IPS-20b (cell line): Measurements from ENCODE around the gene GNG7.
"Not testable (repeated sequence)": the region's sequence is repeated elsewhere in the genome, so short reads cannot be mapped to it uniquely, and the experiment has no call there.

Experiments used
- H3K27ac ChIP-seq: one replicate; pipeline ENCODE4 v1.5.1; 2013; ENCODE audit warnings: low read length
- H3K27me3 ChIP-seq: 2 replicates; pipeline ENCODE4 v1.6.1; 2013; ENCODE audit warnings: mild to moderate bottlenecking, low read length, inconsistent platforms; ENCODE audit not compliant: insufficient read depth
- H3K36me3 ChIP-seq: 2 replicates; pipeline ENCODE4 v1.6.1; 2013; ENCODE audit warnings: low read depth, mild to moderate bottlenecking, inconsistent platforms, low read length, moderate library complexity; ENCODE audit not compliant: insufficient read depth
- H3K4me1 ChIP-seq: 2 replicates; pipeline ENCODE4 v1.6.1; 2013; ENCODE audit warnings: mild to moderate bottlenecking, control low read depth, inconsistent platforms, low read length, moderate library complexity; ENCODE audit not compliant: insufficient read depth
- H3K4me3 ChIP-seq: 2 replicates; pipeline ENCODE4 v1.5.1; 2013; ENCODE audit warnings: mild to moderate bottlenecking, low read length, inconsistent platforms
- H3K9ac ChIP-seq: 2 replicates; pipeline ENCODE4 v1.6.1; 2013; ENCODE audit warnings: low read depth, mild to moderate bottlenecking, inconsistent platforms, low read length, moderate library complexity
- H3K9me3 ChIP-seq: 2 replicates; pipeline ENCODE4 v1.6.1; 2013; ENCODE audit warnings: mild to moderate bottlenecking, low read depth, low read length, inconsistent platforms; ENCODE audit not compliant: insufficient read depth

The GNG7 gene

GRCh38 chr19:2544576-2545415 lies 157.7 kb downstream of the GNG7 start:
- Histone ChIP-seq H3K4me3 (no peak overlapping the region), H3K4me1 (peaks cover 11% of the 10 kb centered on the region; the same call in 1 of the 2 replicates), H3K9ac (no peak overlapping the region), H3K36me3 (no peaks in the 10 kb centered on the region), H3K27ac (no peak overlapping the region), H3K27me3 (peaks cover 5% of the 10 kb centered on the region; the same call in 1 of the 2 replicates), H3K9me3 (no peaks in the 10 kb centered on the region)

GRCh38 chr19:2543463-2544442 lies 158.7 kb downstream of the GNG7 start:
- Histone ChIP-seq H3K36me3 (no peaks in the 10 kb centered on the region), H3K9me3 (no peaks in the 10 kb centered on the region), H3K9ac (peak overlapping the region; percentile 77; the same call in 1 of the 2 replicates), H3K27ac (no peak overlapping the region), H3K27me3 (peaks cover 5% of the 10 kb centered on the region; the same call in 1 of the 2 replicates), H3K4me3 (no peak overlapping the region), H3K4me1 (peaks cover 11% of the 10 kb centered on the region; the same call in 1 of the 2 replicates)

GRCh38 chr19:2543072-2543462 lies 159.4 kb downstream of the GNG7 start:
- Histone ChIP-seq H3K4me1 (peaks cover 11% of the 10 kb centered on the region; the same call in 1 of the 2 replicates), H3K9ac (peak overlapping the region; percentile 77; the same call in 1 of the 2 replicates)
- not testable (repeated sequence) for H3K27me3 ChIP-seq, H3K36me3 ChIP-seq, H3K27ac ChIP-seq, H3K9me3 ChIP-seq, H3K4me3 ChIP-seq

GRCh38 chr19:2542341-2543069 lies 160.0 kb downstream of the GNG7 start:
- peaks cover 5% of the 10 kb centered on the region; the same call in 1 of the 2 replicates for H3K27me3 ChIP-seq
- H3K9me3 ChIP-seq: no peaks in the 10 kb centered on the region
- H3K4me1 ChIP-seq: peaks cover 11% of the 10 kb centered on the region; the same call in 1 of the 2 replicates
- H3K36me3 ChIP-seq: no peaks in the 10 kb centered on the region
- no peak overlapping the region for H3K27ac ChIP-seq
- no peak overlapping the region for H3K9ac ChIP-seq
- no peak overlapping the region for H3K4me3 ChIP-seq

- Histone ChIP-seq H3K9ac (peak overlapping the region; percentile 53; the same call in 1 of the 2 replicates), H3K27me3 (peaks cover 5% of the 10 kb centered on the region; the same call in 1 of the 2 replicates), H3K36me3 (no peaks in the 10 kb centered on the region), H3K4me1 (peaks cover 11% of the 10 kb centered on the region; the same call in 1 of the 2 replicates), H3K4me3 (peak overlapping the region; percentile 34; the same call in 1 of the 2 replicates), H3K27ac (peak overlapping the region; percentile 22), H3K9me3 (no peaks in the 10 kb centered on the region)
These were observed 161.6 kb downstream of the GNG7 start for GRCh38 chr19:2540646-2541454.

- Histone ChIP-seq H3K27ac (peak overlapping the region; percentile 22), H3K4me1 (peaks cover 11% of the 10 kb centered on the region; the same call in 1 of the 2 replicates), H3K27me3 (peaks cover 5% of the 10 kb centered on the region; the same call in 1 of the 2 replicates), H3K36me3 (no peaks in the 10 kb centered on the region), H3K9me3 (no peaks in the 10 kb centered on the region), H3K4me3 (peak overlapping the region; percentile 34; the same call in 1 of the 2 replicates), H3K9ac (peak overlapping the region; percentile 33; the same call in 1 of the 2 replicates)
These were observed 162.2 kb downstream of the GNG7 start for GRCh38 chr19:2540251-2540645.

GRCh38 chr19:2538096-2538757 lies 164.3 kb downstream of the GNG7 start:
- Histone ChIP-seq H3K9ac (no peak overlapping the region), H3K4me1 (peaks cover 5% of the 10 kb centered on the region), H3K27me3 (no peaks in the 10 kb centered on the region), H3K9me3 (no peaks in the 10 kb centered on the region), H3K27ac (no peak overlapping the region), H3K36me3 (no peaks in the 10 kb centered on the region), H3K4me3 (no peak overlapping the region)

- H3K4me1 ChIP-seq, H3K9ac ChIP-seq, H3K4me3 ChIP-seq, H3K27me3 ChIP-seq, H3K36me3 ChIP-seq, H3K27ac ChIP-seq, H3K9me3 ChIP-seq: not testable (repeated sequence)
These were observed 164.9 kb downstream of the GNG7 start for GRCh38 chr19:2537584-2537983.

GRCh38 chr19:2536461-2536860 lies 166.0 kb downstream of the GNG7 start:
- H3K9ac ChIP-seq: no peak overlapping the region
- no peaks in the 10 kb centered on the region for H3K36me3 ChIP-seq
- H3K9me3 ChIP-seq: no peaks in the 10 kb centered on the region
- no peak overlapping the region for H3K4me3 ChIP-seq
- no peak overlapping the region for H3K27ac ChIP-seq
- H3K4me1 ChIP-seq: peaks cover 2% of the 10 kb centered on the region
- H3K27me3 ChIP-seq: no peaks in the 10 kb centered on the region

- no peak overlapping the region for H3K9ac ChIP-seq
- H3K27me3 ChIP-seq: no peaks in the 10 kb centered on the region
- no peaks in the 10 kb centered on the region for H3K9me3 ChIP-seq
- H3K36me3 ChIP-seq: no peaks in the 10 kb centered on the region
- no peaks in the 10 kb centered on the region; the same call in 1 of the 2 replicates for H3K4me1 ChIP-seq
- no peak overlapping the region for H3K27ac ChIP-seq
- no peak overlapping the region for H3K4me3 ChIP-seq
These were observed 168.0 kb downstream of the GNG7 start for GRCh38 chr19:2534423-2535013.
